ENCODE results near the gene RARRES2. TPM values are rescaled to one million over a fixed set of nuclear protein-coding genes. Genes with fewer than 3 reads are reported as not detected.

The RARRES2 gene
- polyA plus RNA-seq, 2 of the 4 experiments (the other 2 are of a cell fraction), result not detected

DNA sequence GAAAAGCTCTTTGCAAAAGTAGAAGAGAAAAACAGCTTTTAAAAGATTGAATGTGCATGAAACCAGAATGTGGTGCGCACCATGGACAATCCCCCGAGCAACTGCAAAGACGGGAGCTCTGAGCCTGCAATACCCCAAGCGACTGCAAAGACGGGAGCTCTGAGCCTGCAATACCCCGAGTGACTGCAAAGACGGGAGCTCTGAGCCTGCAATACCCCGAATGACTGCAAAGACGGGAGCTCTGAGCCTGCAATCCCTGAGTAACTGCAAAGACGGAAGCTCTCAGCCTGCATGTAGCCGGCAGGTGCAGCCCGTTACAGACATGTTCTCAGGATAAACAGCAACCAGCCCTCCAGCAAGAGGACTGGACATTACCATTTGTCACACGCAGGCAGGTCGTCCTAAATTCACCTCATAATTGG is 43.9 kb upstream of the RARRES2 start:
- ATAC-seq, result no peak
- no peaks in the 10 kb centered on the region for H3K9me3 ChIP-seq
- FAIRE-seq, result no peak
- peaks cover 6% of the 10 kb centered on the region; the same call in 2 of the 3 replicates for H3K4me1 ChIP-seq
- POLR2A ChIA-PET, result interaction anchor here (0.6 kb wide), 1 partner anchor 35 kb away, joined by 4 read pairs; no protein-coding TSS in a partner anchor
- H3K4me3 ChIP-seq, result no peak overlapping the region
- DNase-seq (ENCODE audit: low read depth in 1 of 2, low spot score in 1 of 2), result no peak
- WGBS (ENCODE audit: missing lambda C conversion rate), result 92% methylated on average over 14 of the region's 14 CpGs
- no peak overlapping the region for H3K4me2 ChIP-seq
- TF ChIP-seq PBX3 (IDR thresholded peaks at IDR 0.05), result no peak
- TF ChIP-seq POLR2A (IDR thresholded peaks at IDR 0.05; ENCODE audit: low read length), result no peak
- TF ChIP-seq KDM5A (IDR thresholded peaks at IDR 0.05), result no peak
- no peak for TF ChIP-seq MYC (IDR thresholded peaks at IDR 0.05; ENCODE audit: borderline replicate concordance, low read length)
- no peak for TF ChIP-seq RFX5 (IDR thresholded peaks at IDR 0.05)
- no peak for TF ChIP-seq HOXB5 (CRISPR knock-in tag; IDR thresholded peaks at IDR 0.05)
- TF ChIP-seq MAZ (IDR thresholded peaks at IDR 0.05; ENCODE audit: borderline replicate concordance, low read depth, low read length), result no peak
- no peak for TF ChIP-seq HES2 (IDR thresholded peaks at IDR 0.05)
- TF ChIP-seq ELK1 (IDR thresholded peaks at IDR 0.05; ENCODE audit: low read depth, low read length), result no peak
- no peak for TF ChIP-seq CHD4 (IDR thresholded peaks at IDR 0.05; ENCODE audit: borderline replicate concordance)
- no peak for TF ChIP-seq SMC3 (IDR thresholded peaks at IDR 0.05)
- no peak for TF ChIP-seq MAFK (IDR thresholded peaks at IDR 0.05; ENCODE audit: partially characterized antibody)
- TF ChIP-seq TP53 (CRISPR knock-in tag; IDR thresholded peaks at IDR 0.05), result no peak
- no peak overlapping the region for H3K27ac ChIP-seq
- CTCF ChIA-PET, result interaction anchor here (1.4 to 2.1 kb wide), 3 partner anchors 17 to 36 kb away, joined by 3 to 6 read pairs (median 6); no protein-coding TSS in a partner anchor

DNA sequence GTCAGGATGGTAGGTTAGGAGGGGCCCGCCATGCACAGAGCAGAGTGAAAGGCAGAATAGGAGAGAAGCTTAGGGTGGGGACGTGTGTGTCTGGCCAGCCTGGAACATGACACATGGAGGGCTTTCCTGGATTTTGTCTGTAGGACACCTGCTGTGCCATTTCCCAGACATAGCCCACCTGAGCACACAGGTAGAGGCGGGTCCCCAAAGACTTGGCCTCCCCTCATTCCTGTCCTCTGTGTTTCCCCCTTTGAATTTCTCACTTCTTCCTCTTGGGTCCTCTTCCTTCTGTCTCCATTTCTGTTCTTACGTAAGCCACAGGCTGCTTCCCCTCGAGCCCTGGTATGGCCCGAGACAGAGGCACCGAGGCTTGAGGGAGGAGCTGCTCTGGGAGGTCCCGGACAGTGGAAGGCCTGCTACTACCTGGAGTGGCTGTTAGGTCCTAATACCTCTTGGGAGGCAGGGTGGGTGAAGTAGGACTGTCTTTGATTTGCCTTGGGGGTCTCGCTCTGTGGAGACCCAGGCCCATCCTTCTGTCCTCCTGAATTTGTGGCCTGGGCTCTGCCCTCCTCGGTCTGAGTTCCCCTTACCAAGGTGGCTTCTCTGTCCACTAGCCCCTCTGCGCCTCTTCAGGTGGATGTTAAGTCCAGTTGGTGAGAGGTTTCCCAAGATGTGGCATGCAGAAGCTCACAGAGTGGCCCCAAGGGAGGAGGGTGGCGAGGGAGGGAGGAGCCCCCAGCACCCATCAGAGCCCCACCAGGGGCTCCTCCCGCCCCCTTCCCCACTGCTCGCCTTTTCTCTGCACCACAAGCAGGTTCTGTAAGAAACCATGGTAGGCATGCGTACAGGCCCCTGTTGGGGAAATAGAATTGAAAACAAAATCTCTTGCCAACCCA is 43.2 kb upstream of the RARRES2 start:
- ATAC-seq (no peak), FAIRE-seq (no peak), DNase-seq (ENCODE audit: low read depth in 1 of 2, low spot score in 1 of 2) (no peak)
- CTCF ChIA-PET, result interaction anchor here (1.2 to 2.1 kb wide), 3 partner anchors 9 to 20 kb away, joined by 3 to 6 read pairs (median 3); no protein-coding TSS in a partner anchor
- POLR2A ChIA-PET, result no interaction called here
- Histone ChIP-seq H3K9me3 (no peaks in the 10 kb centered on the region), H3K4me1 (peaks cover 9% of the 10 kb centered on the region; the same call in 2 of the 3 replicates), H3K27ac (no peak overlapping the region), H3K4me2 (no peak overlapping the region), H3K4me3 (no peak overlapping the region)
- TF ChIP-seq ZNF302 (CRISPR knock-in tag; IDR thresholded peaks at IDR 0.05) (no peak), EHMT2 (IDR thresholded peaks at IDR 0.05; ENCODE audit: low read depth) (no peak), POLR2A (IDR thresholded peaks at IDR 0.05; ENCODE audit: low read length) (no peak), CHD4 (IDR thresholded peaks at IDR 0.05; ENCODE audit: borderline replicate concordance) (no peak), BHLHE40 (IDR thresholded peaks at IDR 0.05; ENCODE audit: low read depth, low read length) (no peak), HOXB13 (CRISPR knock-in tag; IDR thresholded peaks at IDR 0.05; ENCODE audit: low read depth) (no peak), FOXS1 (CRISPR knock-in tag; IDR thresholded peaks at IDR 0.05) (no peak), EHF (CRISPR knock-in tag; IDR thresholded peaks at IDR 0.05) (no peak), CEBPB (IDR thresholded peaks at IDR 0.05) (no peak), ZSCAN20 (CRISPR knock-in tag; IDR thresholded peaks at IDR 0.05) (no peak), MAX (IDR thresholded peaks at IDR 0.05) (no peak), BCL3 (IDR thresholded peaks at IDR 0.05) (no peak), JUNB (IDR thresholded peaks at IDR 0.05) (no peak), GATA3 (IDR thresholded peaks at IDR 0.05; ENCODE audit: borderline replicate concordance) (no peak), RFX5 (IDR thresholded peaks at IDR 0.05) (no peak), MAZ (IDR thresholded peaks at IDR 0.05; ENCODE audit: borderline replicate concordance, low read depth, low read length) (no peak), NPAS2 (CRISPR knock-in tag; IDR thresholded peaks at IDR 0.05; ENCODE audit: borderline replicate concordance) (no peak)
- TF ChIP-seq, protein P1, sequence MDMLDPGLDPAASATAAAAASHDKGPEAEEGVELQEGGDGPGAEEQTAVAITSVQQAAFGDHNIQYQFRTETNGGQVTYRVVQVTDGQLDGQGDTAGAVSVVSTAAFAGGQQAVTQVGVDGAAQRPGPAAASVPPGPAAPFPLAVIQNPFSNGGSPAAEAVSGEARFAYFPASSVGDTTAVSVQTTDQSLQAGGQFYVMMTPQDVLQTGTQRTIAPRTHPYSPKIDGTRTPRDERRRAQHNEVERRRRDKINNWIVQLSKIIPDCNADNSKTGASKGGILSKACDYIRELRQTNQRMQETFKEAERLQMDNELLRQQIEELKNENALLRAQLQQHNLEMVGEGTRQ (IDR thresholded peaks at IDR 0.05), result no peak
- WGBS (ENCODE audit: missing lambda C conversion rate), result 83% methylated on average over 14 of the region's 15 CpGs

All from A549 (cell line).